Astrocyte (in vitro differentiated cells and primary cell): Measurements from ENCODE around the gene STBD1. TPM values are rescaled to one million over a fixed set of nuclear protein-coding genes. Genes with fewer than 3 reads are reported as not detected.

ENCODE experiments used
- DNase-seq: peaks from one replicate; pipeline ENCODE4 v3.0.0-alpha.2; 2010; ENCODE audit warnings: low read depth
- FAIRE-seq: peaks from 2 replicates; lab custom pipeline; 2011; peaks lifted over from hg19 to GRCh38; lab: Jason Lieb, UNC
- H2AFZ ChIP-seq: 2 replicates; pipeline ENCODE4 v1.6.0; 2012; ENCODE audit warnings: low read depth, low read length, inconsistent platforms
- H3K27ac ChIP-seq: 2 replicates; pipeline ENCODE4 v1.5.1; 2011; ENCODE audit warnings: low read depth, low read length, inconsistent platforms
- H3K27me3 ChIP-seq: 2 replicates; pipeline ENCODE4 v1.6.0; 2011; ENCODE audit warnings: low read length, inconsistent platforms; ENCODE audit not compliant: insufficient read depth
- H3K36me3 ChIP-seq: 2 replicates; pipeline ENCODE4 v1.5.1; 2011; ENCODE audit warnings: low read length, inconsistent platforms; ENCODE audit not compliant: insufficient read depth
- H3K4me1 ChIP-seq: 2 replicates; pipeline ENCODE4 v1.5.1; 2011; ENCODE audit warnings: low read length, inconsistent platforms; ENCODE audit not compliant: insufficient read depth
- H3K4me2 ChIP-seq: 2 replicates; pipeline ENCODE4 v1.6.0; 2012; ENCODE audit warnings: low read length, inconsistent platforms
- H3K4me3 ChIP-seq: 2 replicates; pipeline ENCODE4 v1.5.1; 2011; ENCODE audit warnings: low read depth, mild to moderate bottlenecking, low read length, inconsistent platforms; ENCODE audit not compliant: insufficient read depth
- H3K79me2 ChIP-seq: 2 replicates; pipeline ENCODE4 v1.6.0; 2012; ENCODE audit warnings: mild to moderate bottlenecking, low read length, inconsistent platforms; ENCODE audit not compliant: insufficient read depth
- H3K9ac ChIP-seq: 2 replicates; pipeline ENCODE4 v1.6.0; 2012; ENCODE audit warnings: mild to moderate bottlenecking, low read length, inconsistent platforms
- H3K9me3 ChIP-seq: 2 replicates; pipeline ENCODE4 v1.5.1; 2012; ENCODE audit warnings: low read depth, mild to moderate bottlenecking, low read length, inconsistent platforms; ENCODE audit not compliant: insufficient read depth
- H4K20me1 ChIP-seq: 2 replicates; pipeline ENCODE4 v1.6.0; 2012; ENCODE audit warnings: low read length, inconsistent platforms; ENCODE audit not compliant: insufficient read depth
- H3K27ac Mint-ChIP-seq: one replicate; pipeline ENCODE4 v1.8.0; 2021; ENCODE audit warnings: mild to moderate bottlenecking, mixed read lengths; ENCODE audit not compliant: unreplicated experiment
- H3K27me3 Mint-ChIP-seq: one replicate; pipeline ENCODE4 v1.8.0; 2021; ENCODE audit warnings: low read depth, mixed read lengths; ENCODE audit not compliant: unreplicated experiment
- H3K36me3 Mint-ChIP-seq: one replicate; pipeline ENCODE4 v1.8.0; 2021; ENCODE audit warnings: low read depth, mixed read lengths; ENCODE audit not compliant: unreplicated experiment
- H3K4me1 Mint-ChIP-seq: one replicate; pipeline ENCODE4 v1.8.0; 2021; ENCODE audit warnings: low read depth, mixed read lengths; ENCODE audit not compliant: unreplicated experiment
- H3K4me3 Mint-ChIP-seq: one replicate; pipeline ENCODE4 v1.8.0; 2021; ENCODE audit warnings: mild to moderate bottlenecking, moderate library complexity, mixed read lengths; ENCODE audit not compliant: unreplicated experiment
- H3K9me3 Mint-ChIP-seq: one replicate; pipeline ENCODE4 v1.8.0; 2021; ENCODE audit warnings: mild to moderate bottlenecking, mixed read lengths; ENCODE audit not compliant: unreplicated experiment
- CTCF ChIP-seq: IDR thresholded peaks from 2 replicates; pipeline ENCODE4 v1.5.1; 2011; ENCODE audit warnings: low read depth, mild to moderate bottlenecking, inconsistent platforms, low read length, moderate library complexity; ENCODE audit not compliant: insufficient read depth
- EZH2 ChIP-seq: IDR thresholded peaks from 2 replicates; pipeline ENCODE4 v1.6.1; 2012; ENCODE audit warnings: mild to moderate bottlenecking, low read length, inconsistent platforms; ENCODE audit not compliant: insufficient read depth
- total RNA-seq: library from RNA; stranded (reverse); gene quantifications from 2 replicates; pipeline ENCODE4 v1.2.1, GENCODE V29; 2021

The STBD1 gene
- total RNA-seq, 1 donor from 2014 or later = 7.2 TPM

- Mint-ChIP-seq H3K27ac (no peak overlapping the region), H3K4me1 (no peaks in the 10 kb centered on the region), H3K4me3 (no peak overlapping the region), H3K36me3 (no peaks in the 10 kb centered on the region), H3K9me3 (peaks cover 15% of the 10 kb centered on the region), H3K27me3 (no peaks in the 10 kb centered on the region)
- H2AFZ ChIP-seq = no peak overlapping the region
- H3K4me3 ChIP-seq = no peak overlapping the region
- DNase-seq = no peak
- no peaks in the 10 kb centered on the region for H3K79me2 ChIP-seq
- H3K4me2 ChIP-seq = no peak overlapping the region
- H3K9ac ChIP-seq = no peak overlapping the region
- FAIRE-seq = no peak
- no peaks in the 10 kb centered on the region for H4K20me1 ChIP-seq
- no peaks in the 10 kb centered on the region for H3K4me1 ChIP-seq
- H3K27me3 ChIP-seq = no peaks in the 10 kb centered on the region
- TF ChIP-seq CTCF (no peak), EZH2 (no peak)
- no peak overlapping the region for H3K27ac ChIP-seq
- no peaks in the 10 kb centered on the region for H3K9me3 ChIP-seq
- no peaks in the 10 kb centered on the region for H3K36me3 ChIP-seq
These were observed 20.0 kb downstream of the STBD1 start for GRCh38 chr4:76326515-76326914.

GRCh38 chr4:76334885-76335284 is 28.4 kb downstream of the STBD1 start:
- Mint-ChIP-seq H3K27ac (no peak overlapping the region), H3K9me3 (no peaks in the 10 kb centered on the region), H3K36me3 (no peaks in the 10 kb centered on the region), H3K4me3 (no peak overlapping the region), H3K27me3 (peaks cover 2% of the 10 kb centered on the region), H3K4me1 (peaks cover 10% of the 10 kb centered on the region)
- no peaks in the 10 kb centered on the region for H3K36me3 ChIP-seq
- no peak for FAIRE-seq
- H3K79me2 ChIP-seq = no peaks in the 10 kb centered on the region
- no peaks in the 10 kb centered on the region for H3K9me3 ChIP-seq
- H3K4me1 ChIP-seq = no peaks in the 10 kb centered on the region
- TF ChIP-seq EZH2 (no peak), CTCF (no peak)
- no peak overlapping the region for H3K9ac ChIP-seq
- DNase-seq = no peak
- no peak overlapping the region for H3K4me3 ChIP-seq
- no peak overlapping the region for H3K4me2 ChIP-seq
- H3K27me3 ChIP-seq = peaks cover 5% of the 10 kb centered on the region
- H3K27ac ChIP-seq = no peak overlapping the region
- H2AFZ ChIP-seq = no peak overlapping the region
- no peaks in the 10 kb centered on the region for H4K20me1 ChIP-seq

GRCh38 chr4:76339364-76339763 is 32.8 kb downstream of the STBD1 start:
- Histone ChIP-seq H3K9ac (no peak overlapping the region), H3K36me3 (no peaks in the 10 kb centered on the region), H3K9me3 (no peaks in the 10 kb centered on the region), H3K4me1 (no peaks in the 10 kb centered on the region), H3K4me3 (no peak overlapping the region), H3K79me2 (no peaks in the 10 kb centered on the region), H4K20me1 (no peaks in the 10 kb centered on the region), H3K4me2 (no peak overlapping the region), H2AFZ (no peak overlapping the region), H3K27me3 (peaks cover 5% of the 10 kb centered on the region), H3K27ac (no peak overlapping the region)
- H3K4me1 Mint-ChIP-seq = peaks cover 16% of the 10 kb centered on the region
- H3K27ac Mint-ChIP-seq = no peak overlapping the region
- DNase-seq (peak; percentile 3), FAIRE-seq (no peak)
- peaks cover 1% of the 10 kb centered on the region for H3K36me3 Mint-ChIP-seq
- H3K4me3 Mint-ChIP-seq = no peak overlapping the region
- TF ChIP-seq CTCF (no peak), EZH2 (no peak)
- H3K9me3 Mint-ChIP-seq = no peaks in the 10 kb centered on the region
- peaks cover 4% of the 10 kb centered on the region for H3K27me3 Mint-ChIP-seq
